GM19455 (cell line): ENCODE data around the gene VSIG2.

Source experiments
- ATAC-seq: cut with Tn5 transposase; IDR thresholded peaks from one replicate; pipeline ENCODE4 v1.9.1; 2021; ENCODE audit not compliant: unreplicated experiment

The VSIG2 gene

GRCh38 chr11:124748481-124749343, 3.3 kb downstream of the VSIG2 start:
- no peak for ATAC-seq

GRCh38 chr11:124748100-124748418, 4.0 kb downstream of the VSIG2 start:
- ATAC-seq, result no peak

- no peak for ATAC-seq
Observed at GRCh38 chr11:124747406-124748099, 4.5 kb downstream of the VSIG2 start.

GRCh38 chr11:124746621-124747243, 5.3 kb downstream of the VSIG2 start:
- ATAC-seq, result peak; percentile 92

GRCh38 chr11:124745835-124746620, 6.0 kb downstream of the VSIG2 start:
- peak; percentile 16 for ATAC-seq

- ATAC-seq, result no peak
Observed at GRCh38 chr11:124745270-124745834, 6.7 kb downstream of the VSIG2 start.

GRCh38 chr11:124743050-124743449, 9.0 kb downstream of the VSIG2 start:
- no peak for ATAC-seq

- no peak for ATAC-seq
Observed at GRCh38 chr11:124742555-124742954, 9.5 kb downstream of the VSIG2 start.

GRCh38 chr11:124740277-124740882, 11.7 kb downstream of the VSIG2 start:
- ATAC-seq, result peak; percentile 34

GRCh38 chr11:124739479-124740276, 12.4 kb downstream of the VSIG2 start, which contains the start of gene NRGN:
Gene NRGN (plus strand): TSS chr11:124739942. CDS start chr11:124740085, 143 bp downstream.
- ATAC-seq, result peak; percentile 99

- no peak for ATAC-seq
Observed at GRCh38 chr11:124738713-124739478, 13.2 kb downstream of the VSIG2 start.

GRCh38 chr11:124737638-124738305, 14.3 kb downstream of the VSIG2 start:
- no peak for ATAC-seq

- ATAC-seq, result no peak
Observed at GRCh38 chr11:124736736-124737135, 15.3 kb downstream of the VSIG2 start.

- ATAC-seq, result no peak
Observed at GRCh38 chr11:124732230-124732629, 19.8 kb downstream of the VSIG2 start.

GRCh38 chr11:124729571-124729970, 22.5 kb downstream of the VSIG2 start:
- ATAC-seq, result no peak

- ATAC-seq, result no peak
Observed at GRCh38 chr11:124728134-124728533, 23.9 kb downstream of the VSIG2 start.

- no peak for ATAC-seq
Observed at GRCh38 chr11:124727474-124727873, 24.6 kb downstream of the VSIG2 start.

GRCh38 chr11:124725719-124726105, 26.3 kb downstream of the VSIG2 start:
- no peak for ATAC-seq
